Embryonic facial prominence (tissue), 1 donor: ENCODE results near the gene TAL2.

Experiments used
- DNase-seq: peaks from one replicate; pipeline ENCODE4 v3.0.0-alpha.2; 2016; ENCODE audit errors: extremely low spot score

TAL2 gene

GRCh38 chr9:105706156-105706555 lies 43.9 kb downstream of the TAL2 start:
- no peak for DNase-seq

- DNase-seq = no peak
These were observed 46.1 kb downstream of the TAL2 start for GRCh38 chr9:105708405-105708804.

- no peak for DNase-seq
These were observed 48.4 kb downstream of the TAL2 start for GRCh38 chr9:105710638-105711037.

- no peak for DNase-seq
These were observed 49.6 kb downstream of the TAL2 start for GRCh38 chr9:105711867-105712266.

GRCh38 chr9:105712297-105712696 lies 50.0 kb downstream of the TAL2 start:
- no peak for DNase-seq
